Measurements from ENCODE around the gene SHQ1. TPM values are rescaled to one million over a fixed set of nuclear protein-coding genes. Genes with fewer than 3 reads are reported as not detected.
"Not testable (repeated sequence)": the region's sequence is repeated elsewhere in the genome, so short reads cannot be mapped to it uniquely, and the experiment has no call there.

Gene SHQ1
- total RNA-seq, 3 donors from 2014 or later (not counting 1 experiment from before 2014, with no cell fraction given) = 16.3 to 36.7 (median 35.9) TPM

DNA sequence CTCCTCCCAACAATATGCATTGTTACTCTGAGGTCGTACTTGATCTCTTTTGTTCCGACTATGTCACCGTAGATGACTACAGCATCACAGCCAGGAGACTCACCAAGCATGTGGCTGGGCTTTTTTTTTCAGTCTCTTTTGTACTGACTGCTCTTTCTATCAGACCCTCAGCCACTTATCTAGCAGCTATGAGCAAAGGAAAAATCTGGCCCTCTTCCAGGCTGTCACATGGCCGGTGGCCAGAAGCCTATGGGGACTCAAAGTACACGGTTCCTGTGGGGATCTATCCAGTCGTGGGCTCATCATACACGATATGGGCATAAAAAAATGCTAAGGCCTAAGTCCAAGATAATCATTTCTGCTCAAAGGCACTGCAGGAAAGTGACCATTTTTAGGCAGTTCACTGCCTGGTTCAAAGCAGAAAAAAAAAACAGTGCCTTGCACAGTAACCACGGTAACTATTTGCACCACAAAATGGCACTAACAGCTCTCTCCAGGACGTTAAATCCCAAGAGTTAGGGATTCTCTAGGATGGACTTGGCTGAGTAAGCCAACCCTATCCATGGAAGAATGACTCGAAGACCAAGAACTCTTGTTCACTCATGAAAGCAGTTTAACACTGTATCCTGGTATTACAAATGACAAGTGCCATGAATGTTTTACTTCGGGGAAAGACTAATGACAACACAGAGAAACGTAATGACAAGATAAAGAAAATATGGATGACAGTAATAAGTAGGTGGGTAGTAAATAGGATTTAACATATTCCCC lies 50.3 kb downstream of the SHQ1 start:
- H3K36me3 Mint-ChIP-seq = peaks cover under 1% of the 10 kb centered on the region
- DNase-seq (no peak), ATAC-seq (no peak)
- Histone ChIP-seq H3K9me3 (ENCODE audit: control insufficient read depth, insufficient read depth, low read length) (no peaks in the 10 kb centered on the region), H3K36me3 (ENCODE audit: control insufficient read depth, insufficient read depth, low read length) (peaks cover 2% of the 10 kb centered on the region), H3K27ac (ENCODE audit: low read length) (no peak overlapping the region), H3K4me3 (ENCODE audit: low read length) (no peak overlapping the region), H3K27me3 (ENCODE audit: control insufficient read depth, insufficient read depth, low read length) (no peaks in the 10 kb centered on the region), H3K4me1 (ENCODE audit: control insufficient read depth, insufficient read depth, low read length) (no peaks in the 10 kb centered on the region)
- WGBS (ENCODE audit: insufficient coverage) = 88% methylated on average over 12 of the region's 12 CpGs
- no peaks in the 10 kb centered on the region for H3K9me3 Mint-ChIP-seq
- no peaks in the 10 kb centered on the region for H3K4me1 Mint-ChIP-seq
- H3K27me3 Mint-ChIP-seq (ENCODE audit: low read depth in 2 of 2) = no peaks in the 10 kb centered on the region
- intact Hi-C loops (cut with micrococcal nuclease) = no loop called here
- H3K4me3 Mint-ChIP-seq = no peak overlapping the region
- TF ChIP-seq, protein P1, sequence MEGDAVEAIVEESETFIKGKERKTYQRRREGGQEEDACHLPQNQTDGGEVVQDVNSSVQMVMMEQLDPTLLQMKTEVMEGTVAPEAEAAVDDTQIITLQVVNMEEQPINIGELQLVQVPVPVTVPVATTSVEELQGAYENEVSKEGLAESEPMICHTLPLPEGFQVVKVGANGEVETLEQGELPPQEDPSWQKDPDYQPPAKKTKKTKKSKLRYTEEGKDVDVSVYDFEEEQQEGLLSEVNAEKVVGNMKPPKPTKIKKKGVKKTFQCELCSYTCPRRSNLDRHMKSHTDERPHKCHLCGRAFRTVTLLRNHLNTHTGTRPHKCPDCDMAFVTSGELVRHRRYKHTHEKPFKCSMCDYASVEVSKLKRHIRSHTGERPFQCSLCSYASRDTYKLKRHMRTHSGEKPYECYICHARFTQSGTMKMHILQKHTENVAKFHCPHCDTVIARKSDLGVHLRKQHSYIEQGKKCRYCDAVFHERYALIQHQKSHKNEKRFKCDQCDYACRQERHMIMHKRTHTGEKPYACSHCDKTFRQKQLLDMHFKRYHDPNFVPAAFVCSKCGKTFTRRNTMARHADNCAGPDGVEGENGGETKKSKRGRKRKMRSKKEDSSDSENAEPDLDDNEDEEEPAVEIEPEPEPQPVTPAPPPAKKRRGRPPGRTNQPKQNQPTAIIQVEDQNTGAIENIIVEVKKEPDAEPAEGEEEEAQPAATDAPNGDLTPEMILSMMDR (IDR thresholded peaks at IDR 0.05) = no peak
- H3K27ac Mint-ChIP-seq = no peak overlapping the region

DNA sequence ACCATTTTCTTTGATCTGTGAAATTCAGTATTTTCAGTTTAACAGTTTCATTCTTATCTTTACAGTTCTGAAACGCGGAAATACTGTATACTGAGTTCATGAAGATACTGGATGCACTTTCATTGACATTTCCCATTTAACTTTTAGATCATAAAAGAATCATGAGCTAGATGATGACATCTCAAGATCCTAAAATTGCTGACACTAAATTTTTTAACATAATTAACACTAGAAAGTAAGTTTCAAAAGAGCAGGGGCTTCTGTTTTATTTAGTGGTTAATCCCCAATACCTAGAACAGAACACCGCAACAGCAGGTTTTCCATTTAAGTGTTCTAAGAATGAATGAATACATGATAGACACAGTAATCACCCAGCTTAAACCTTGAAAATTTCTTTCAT lies 54.2 kb downstream of the SHQ1 start:
- 100% methylated on average over 3 of the region's 3 CpGs for WGBS (ENCODE audit: insufficient coverage)
- Mint-ChIP-seq H3K27ac (no peak overlapping the region), H3K27me3 (ENCODE audit: low read depth in 2 of 2) (no peaks in the 10 kb centered on the region), H3K36me3 (peaks cover 7% of the 10 kb centered on the region), H3K4me3 (no peak overlapping the region), H3K4me1 (peaks cover 9 to 15% of the 10 kb centered on the region in 2 donors), H3K9me3 (no peaks in the 10 kb centered on the region)
- DNase-seq (no peak), ATAC-seq (no peak)
- peaks cover 8% of the 10 kb centered on the region for H3K36me3 ChIP-seq (ENCODE audit: control insufficient read depth, insufficient read depth, low read length)
- H3K27me3 ChIP-seq (ENCODE audit: control insufficient read depth, insufficient read depth, low read length) = no peaks in the 10 kb centered on the region
- H3K4me1 ChIP-seq (ENCODE audit: control insufficient read depth, insufficient read depth, low read length) = no peaks in the 10 kb centered on the region
- TF ChIP-seq, protein P1 (IDR thresholded peaks at IDR 0.05) = no peak
- no peak overlapping the region for H3K4me3 ChIP-seq (ENCODE audit: low read length)
- intact Hi-C loops (cut with micrococcal nuclease) = no loop called here
- H3K9me3 ChIP-seq (ENCODE audit: control insufficient read depth, insufficient read depth, low read length) = no peaks in the 10 kb centered on the region
- H3K27ac ChIP-seq (ENCODE audit: low read length) = no peak overlapping the region

DNA sequence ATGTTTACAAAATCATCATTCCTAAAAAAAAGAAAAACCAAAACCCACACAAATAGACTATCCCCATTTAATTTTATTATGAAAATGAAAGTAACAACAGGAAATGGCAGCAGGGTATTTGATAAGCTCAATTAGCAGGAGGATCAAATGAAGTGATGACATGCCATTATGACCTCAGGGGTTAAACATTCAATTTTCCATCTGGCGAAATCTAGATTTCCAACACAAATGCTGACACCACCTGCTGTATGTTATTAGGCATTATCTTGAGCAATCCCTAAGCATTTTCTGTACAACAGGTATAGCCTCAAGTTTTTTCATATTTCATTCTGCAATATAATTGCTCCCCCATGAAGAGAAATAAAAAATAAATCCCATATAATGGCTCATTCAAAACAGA lies 57.1 kb downstream of the SHQ1 start:
- no peaks in the 10 kb centered on the region for H3K9me3 Mint-ChIP-seq
- peak overlapping the region; percentile 58 to 63 for H3K27ac Mint-ChIP-seq
- WGBS (ENCODE audit: insufficient coverage) = 100% methylated on average over 1 of the region's 1 CpG
- DNase-seq (peak in 1 of 2 donors; percentile 9), ATAC-seq (no peak)
- H3K27me3 Mint-ChIP-seq (ENCODE audit: low read depth in 2 of 2) = no peaks in the 10 kb centered on the region
- Histone ChIP-seq H3K9me3 (ENCODE audit: control insufficient read depth, insufficient read depth, low read length) (no peaks in the 10 kb centered on the region), H3K4me3 (ENCODE audit: low read length) (no peak overlapping the region), H3K36me3 (ENCODE audit: control insufficient read depth, insufficient read depth, low read length) (peaks cover 6% of the 10 kb centered on the region), H3K27me3 (ENCODE audit: control insufficient read depth, insufficient read depth, low read length) (no peaks in the 10 kb centered on the region), H3K4me1 (ENCODE audit: control insufficient read depth, insufficient read depth, low read length) (no peaks in the 10 kb centered on the region), H3K27ac (ENCODE audit: low read length) (no peak overlapping the region)
- no peak overlapping the region for H3K4me3 Mint-ChIP-seq
- intact Hi-C loops (cut with micrococcal nuclease) = no loop called here
- H3K36me3 Mint-ChIP-seq = peaks cover 7% of the 10 kb centered on the region
- TF ChIP-seq, protein P1 (IDR thresholded peaks at IDR 0.05) = no peak
- peaks cover 9 to 15% of the 10 kb centered on the region in 2 donors for H3K4me1 Mint-ChIP-seq

DNA sequence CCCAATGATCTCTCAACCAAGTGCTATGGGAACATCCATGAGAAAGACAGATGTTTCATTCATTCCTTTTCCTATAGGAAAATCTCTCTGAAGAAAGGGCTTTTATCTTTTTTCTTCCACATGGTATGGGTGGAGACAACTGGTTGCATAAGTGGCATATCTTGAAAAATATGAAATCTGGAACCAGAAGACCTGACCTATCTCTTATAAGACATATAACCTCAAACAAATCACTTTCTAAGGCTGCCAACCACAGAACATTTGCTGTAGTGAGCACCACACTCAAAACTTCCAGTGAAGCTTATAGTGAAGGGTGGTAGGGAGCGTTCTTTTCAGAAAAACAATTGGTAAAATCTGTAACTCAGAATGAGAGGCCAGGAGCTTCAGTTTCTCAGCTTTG lies 58.5 kb downstream of the SHQ1 start:
- ATAC-seq = no peak
- intact Hi-C loops (cut with micrococcal nuclease) = no loop called here
- no peak overlapping the region for H3K27ac Mint-ChIP-seq
- DNase-seq = no peak
- no peak overlapping the region for H3K4me3 Mint-ChIP-seq
- Histone ChIP-seq H3K9me3 (ENCODE audit: control insufficient read depth, insufficient read depth, low read length) (no peaks in the 10 kb centered on the region), H3K4me3 (ENCODE audit: low read length) (no peak overlapping the region), H3K36me3 (ENCODE audit: control insufficient read depth, insufficient read depth, low read length) (peaks cover 12% of the 10 kb centered on the region), H3K27me3 (ENCODE audit: control insufficient read depth, insufficient read depth, low read length) (no peaks in the 10 kb centered on the region), H3K4me1 (ENCODE audit: control insufficient read depth, insufficient read depth, low read length) (no peaks in the 10 kb centered on the region), H3K27ac (ENCODE audit: low read length) (no peak overlapping the region)
- H3K36me3 Mint-ChIP-seq = peaks cover 7% of the 10 kb centered on the region
- H3K27me3 Mint-ChIP-seq (ENCODE audit: low read depth in 2 of 2) = no peaks in the 10 kb centered on the region
- no peaks in the 10 kb centered on the region for H3K9me3 Mint-ChIP-seq
- TF ChIP-seq, protein P1 (IDR thresholded peaks at IDR 0.05) = no peak
- H3K4me1 Mint-ChIP-seq = peaks cover 9 to 15% of the 10 kb centered on the region in 2 donors
- no CpG with 5 or more reads among the region's 1 CpG for WGBS (ENCODE audit: insufficient coverage)

DNA sequence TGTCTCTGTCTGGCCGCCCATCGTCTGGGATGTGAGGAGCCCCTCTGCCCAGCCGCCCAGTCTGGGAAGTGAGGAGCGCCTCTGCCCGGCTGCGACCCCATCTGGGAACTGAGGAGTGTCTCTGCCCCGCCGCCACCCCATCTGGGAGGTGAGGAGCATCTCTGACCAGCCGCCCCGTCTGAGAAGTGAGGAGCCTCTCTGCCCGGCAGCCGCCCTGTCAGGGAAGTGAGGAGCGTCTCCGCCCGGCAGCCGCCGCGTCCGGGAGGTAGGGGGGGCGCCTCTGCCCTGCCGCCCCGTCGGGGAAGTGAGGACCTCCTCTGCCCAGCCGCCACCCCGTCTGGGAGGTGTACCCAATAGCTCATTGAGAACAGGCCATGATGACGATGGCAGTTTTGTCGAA lies 60.0 kb downstream of the SHQ1 start:
- not testable (repeated sequence) for DNase-seq, H3K9me3 Mint-ChIP-seq

More for the DNA sequence above, 60.0 kb downstream of the SHQ1 start:
- peaks cover 9 to 15% of the 10 kb centered on the region in 2 donors for H3K4me1 Mint-ChIP-seq
- H3K27ac ChIP-seq (ENCODE audit: low read length); ATAC-seq; H3K36me3 Mint-ChIP-seq; H3K27ac Mint-ChIP-seq; H3K27me3 Mint-ChIP-seq (ENCODE audit: low read depth in 2 of 2); H3K27me3 ChIP-seq (ENCODE audit: control insufficient read depth, insufficient read depth, low read length); H3K9me3 ChIP-seq (ENCODE audit: control insufficient read depth, insufficient read depth, low read length); H3K4me1 ChIP-seq (ENCODE audit: control insufficient read depth, insufficient read depth, low read length); H3K4me3 Mint-ChIP-seq; H3K4me3 ChIP-seq (ENCODE audit: low read length); intact Hi-C loops (cut with micrococcal nuclease): not testable (repeated sequence)
- WGBS (ENCODE audit: insufficient coverage) = 98% methylated on average over 25 of the region's 27 CpGs
- peaks cover 12% of the 10 kb centered on the region for H3K36me3 ChIP-seq (ENCODE audit: control insufficient read depth, insufficient read depth, low read length)

Measured in natural killer cell (primary cell).